Neuronal stem cell (in vitro differentiated cells): ENCODE results near the gene KRTAP20-2. TPM values are rescaled to one million over a fixed set of nuclear protein-coding genes. Genes with fewer than 3 reads are reported as not detected.

Experiments used
- DNase-seq: peaks from one replicate; pipeline ENCODE4 v3.0.0-alpha.2; 2013; ENCODE audit warnings: low spot score
- H2AFZ ChIP-seq: one replicate; pipeline ENCODE4 v1.6.1; 2013; ENCODE audit warnings: mild to moderate bottlenecking, low read length, inconsistent platforms
- H2AK5ac ChIP-seq: 2 replicates; pipeline ENCODE4 v1.6.1; 2013; ENCODE audit warnings: low read depth, mild to moderate bottlenecking, inconsistent platforms, low read length, moderate library complexity, mixed read lengths
- H2BK120ac ChIP-seq: 2 replicates; pipeline ENCODE4 v1.6.1; 2013; ENCODE audit warnings: low read depth, mild to moderate bottlenecking, inconsistent platforms, low read length, moderate library complexity, mixed read lengths
- H2BK12ac ChIP-seq: one replicate; pipeline ENCODE4 v1.6.1; 2013; ENCODE audit warnings: low read length, inconsistent platforms
- H2BK15ac ChIP-seq: 2 replicates; pipeline ENCODE4 v1.6.1; 2013; ENCODE audit warnings: mild to moderate bottlenecking, low read length, inconsistent platforms, mixed read lengths
- H2BK5ac ChIP-seq: one replicate; pipeline ENCODE4 v1.6.1; 2013; ENCODE audit warnings: inconsistent platforms, mild to moderate bottlenecking, low read length, moderate library complexity
- H3K14ac ChIP-seq: one replicate; pipeline ENCODE4 v1.6.1; 2013; ENCODE audit warnings: low read length, inconsistent platforms
- H3K18ac ChIP-seq: 2 replicates; pipeline ENCODE4 v1.6.1; 2013; ENCODE audit warnings: low read length, inconsistent platforms
- H3K23ac ChIP-seq: 2 replicates; pipeline ENCODE4 v1.6.1; 2013; ENCODE audit warnings: low read depth, mild to moderate bottlenecking, mixed read lengths, low read length, inconsistent platforms; ENCODE audit not compliant: poor library complexity
- H3K27ac ChIP-seq: replicated peaks from 3 replicates; pipeline ENCODE4 v1.5.1; 2013; ENCODE audit warnings: low read length, inconsistent platforms
- H3K27me3 ChIP-seq, 3 experiments: 2 replicates each; pipeline ENCODE4 v1.6.1; 2013; ENCODE audit warnings: low read length in 3 of 3, mild to moderate bottlenecking in 2 of 3, inconsistent platforms in 1 of 3, low read depth in 1 of 3, mixed read lengths in 1 of 3, moderate library complexity in 1 of 3; ENCODE audit not compliant: control insufficient read depth in 3 of 3, insufficient read depth in 3 of 3
- H3K36me3 ChIP-seq, 2 donors: replicated peaks in 1 of 2; 2 replicates each; pipeline ENCODE4 v1.6.1; 2013; ENCODE audit warnings: low read length in 2 of 2; ENCODE audit not compliant: control insufficient read depth in 2 of 2, insufficient read depth in 2 of 2
- H3K4ac ChIP-seq: 2 replicates; pipeline ENCODE4 v1.6.1; 2013; ENCODE audit warnings: inconsistent platforms, mild to moderate bottlenecking, low read length, moderate library complexity
- H3K4me1 ChIP-seq, 2 donors: 1 replicate in 1 of 2; 2 replicates in 1 of 2; pipeline ENCODE4 v1.6.1; 2013; ENCODE audit warnings: low read length in 2 of 2, low read depth in 1 of 2; ENCODE audit not compliant: control insufficient read depth in 2 of 2, insufficient read depth in 1 of 2
- H3K4me2 ChIP-seq: one replicate; pipeline ENCODE4 v1.6.1; 2013; ENCODE audit warnings: mild to moderate bottlenecking, low read length, inconsistent platforms; ENCODE audit not compliant: insufficient read depth, poor library complexity, severe bottlenecking
- H3K4me3 ChIP-seq, 2 donors: 2 replicates each; pipeline ENCODE4 v1.5.1; 2013; ENCODE audit warnings: low read length in 2 of 2, mild to moderate bottlenecking in 2 of 2, inconsistent platforms in 1 of 2, moderate library complexity in 1 of 2
- H3K79me1 ChIP-seq: one replicate; pipeline ENCODE4 v1.6.1; 2013; ENCODE audit warnings: low read depth, mild to moderate bottlenecking, inconsistent platforms, low read length, moderate library complexity
- H3K9ac ChIP-seq: one replicate; pipeline ENCODE4 v1.6.1; 2013; ENCODE audit warnings: mild to moderate bottlenecking, low read depth, low read length, inconsistent platforms; ENCODE audit not compliant: poor library complexity
- H3K9me3 ChIP-seq, 2 donors: replicated peaks in 1 of 2; 2 replicates each; pipeline versions ENCODE3 to v1.6.1; 2013; ENCODE audit warnings: low read length in 2 of 2, mild to moderate bottlenecking in 2 of 2, inconsistent platforms in 1 of 2, low read depth in 1 of 2, mixed read lengths in 1 of 2, moderate library complexity in 1 of 2; ENCODE audit not compliant: control insufficient read depth in 2 of 2, insufficient read depth in 1 of 2
- H4K8ac ChIP-seq: one replicate; pipeline ENCODE4 v1.6.1; 2013; ENCODE audit warnings: low read depth, mild to moderate bottlenecking, inconsistent platforms, low read length, moderate library complexity
- H4K91ac ChIP-seq: one replicate; pipeline ENCODE4 v1.6.1; 2013; ENCODE audit warnings: low read length, low read depth, mild to moderate bottlenecking, inconsistent platforms; ENCODE audit not compliant: poor library complexity
- whole genome bisulfite sequencing, 2 donors: extraction: QIAGEN DNeasy Blood & Tissue Kit; methylation state at CpG; one replicate each; pipeline ENCODE4 v1.1.7; 2013; ENCODE audit warnings: missing lambda C conversion rate in 2 of 2, mixed read lengths in 1 of 2; ENCODE audit not compliant: insufficient read length in 2 of 2, insufficient replicate concordance in 1 of 2; ENCODE audit errors: extremely low coverage in 2 of 2; 5-methylcytosine and 5-hydroxymethylcytosine counted together
- small RNA-seq: library from polyadenylated mRNA; stranded (forward); fragments of <200 nt; extraction: miRNeasy Mini kit (QIAGEN cat#:217004); gene quantifications from one replicate; pipeline ENCODE3, GENCODE V24; 2013; ENCODE audit not compliant: insufficient read depth

The KRTAP20-2 gene

GRCh38 chr21:30680586-30680985 lies 45.6 kb downstream of the KRTAP20-2 start:
- no peak overlapping the region for H3K4me3 ChIP-seq
- no peaks in the 10 kb centered on the region for H3K36me3 ChIP-seq
- H3K4me1 ChIP-seq = no peaks in the 10 kb centered on the region
- no peak overlapping the region for H2BK12ac ChIP-seq
- no peak overlapping the region for H4K8ac ChIP-seq
- H3K79me1 ChIP-seq = no peaks in the 10 kb centered on the region
- H3K23ac ChIP-seq = no peak overlapping the region
- H2AK5ac ChIP-seq = no peak overlapping the region
- H3K4ac ChIP-seq = no peak overlapping the region
- H3K9me3 ChIP-seq = no peaks in the 10 kb centered on the region
- no peak for DNase-seq
- H4K91ac ChIP-seq = no peak overlapping the region
- WGBS, 2 donors = no CpG with 5 or more reads among the region's 1 CpG
- no peak overlapping the region for H3K9ac ChIP-seq
- no peak overlapping the region for H2BK5ac ChIP-seq
- H3K18ac ChIP-seq = no peak overlapping the region
- H2BK120ac ChIP-seq = no peak overlapping the region
- no peaks in the 10 kb centered on the region for H3K27me3 ChIP-seq
- no peak overlapping the region for H3K27ac ChIP-seq
- no peak overlapping the region for H2AFZ ChIP-seq
- H2BK15ac ChIP-seq = no peak overlapping the region
- no peak overlapping the region for H3K4me2 ChIP-seq
- no peak overlapping the region for H3K14ac ChIP-seq

- no peak overlapping the region for H2BK12ac ChIP-seq
- no peak overlapping the region for H3K23ac ChIP-seq
- H3K4me3 ChIP-seq = no peak overlapping the region
- no peak overlapping the region for H3K14ac ChIP-seq
- no peak overlapping the region for H2AFZ ChIP-seq
- no peak overlapping the region for H2BK15ac ChIP-seq
- WGBS, 2 donors = no CpG with 5 or more reads among the region's 6 CpGs
- no peak overlapping the region for H2BK120ac ChIP-seq
- H3K9ac ChIP-seq = no peak overlapping the region
- no peaks in the 10 kb centered on the region for H3K9me3 ChIP-seq
- no peaks in the 10 kb centered on the region for H3K79me1 ChIP-seq
- no peak for DNase-seq
- no peak overlapping the region for H3K4me2 ChIP-seq
- H2AK5ac ChIP-seq = no peak overlapping the region
- no peaks in the 10 kb centered on the region for H3K27me3 ChIP-seq
- H3K18ac ChIP-seq = no peak overlapping the region
- no peaks in the 10 kb centered on the region for H3K4me1 ChIP-seq
- H3K36me3 ChIP-seq = no peaks in the 10 kb centered on the region
- no peak overlapping the region for H4K8ac ChIP-seq
- no peak overlapping the region for H4K91ac ChIP-seq
- no peak overlapping the region for H3K4ac ChIP-seq
- H2BK5ac ChIP-seq = no peak overlapping the region
- H3K27ac ChIP-seq = no peak overlapping the region
Observed at GRCh38 chr21:30684506-30684905, 49.5 kb downstream of the KRTAP20-2 start.

Small RNAs within 50 kb of the gene (small RNA-seq; reads per million reads assigned to genes)
- gene KRTAP20-1 (not detected), gene KRTAP20-3 (not detected), gene KRTAP20-4 (not detected), gene KRTAP22-1 (not detected), gene KRTAP22-2 (not detected)
